NCI-H446 (cell line): ENCODE data around the gene COPS3.

Experiments
- DNase-seq, 2 experiments: peaks; one replicate each; lab custom pipeline; 2025; lab: John Stamatoyannopoulos, UW

The COPS3 gene

DNA sequence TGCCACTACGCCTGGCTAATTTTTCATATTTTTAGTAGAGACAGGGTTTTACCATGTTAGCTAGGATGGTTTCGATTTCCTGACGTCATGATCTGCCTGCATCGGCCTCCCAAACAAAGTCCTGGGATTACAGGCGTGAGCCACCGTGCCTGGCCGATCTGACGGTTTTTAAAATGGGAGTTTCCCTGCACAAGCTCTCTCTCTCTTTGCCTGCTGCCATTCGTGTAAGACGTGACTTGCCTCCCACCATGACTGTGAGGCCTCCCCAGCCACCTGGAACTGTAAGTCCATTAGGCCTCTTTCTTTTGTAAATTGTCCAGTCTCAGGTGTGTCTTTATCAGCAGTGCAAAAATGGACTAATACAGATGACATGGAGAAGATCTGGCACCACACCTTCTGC is 39.4 kb downstream of the COPS3 start:
- no peak for DNase-seq

DNA sequence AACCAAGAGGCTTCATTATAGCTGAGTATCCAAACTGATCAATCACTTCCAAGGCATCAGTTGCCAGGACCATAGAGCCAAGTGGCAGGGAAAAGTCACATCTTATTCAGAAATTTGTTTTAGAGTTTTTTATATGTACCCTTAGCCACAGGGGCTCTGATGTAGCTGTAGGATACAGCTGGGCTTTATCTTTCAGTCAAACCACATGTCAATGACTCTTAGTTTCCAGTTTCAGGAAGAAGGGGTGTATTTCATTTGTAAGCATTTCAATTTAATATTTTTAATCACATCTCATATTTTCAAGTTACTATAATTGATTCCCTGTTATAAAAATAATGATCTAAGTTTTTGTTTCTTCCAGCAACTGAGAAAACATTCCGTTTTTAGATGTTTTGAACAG is 41.2 kb downstream of the COPS3 start:
- DNase-seq: no peak

DNA sequence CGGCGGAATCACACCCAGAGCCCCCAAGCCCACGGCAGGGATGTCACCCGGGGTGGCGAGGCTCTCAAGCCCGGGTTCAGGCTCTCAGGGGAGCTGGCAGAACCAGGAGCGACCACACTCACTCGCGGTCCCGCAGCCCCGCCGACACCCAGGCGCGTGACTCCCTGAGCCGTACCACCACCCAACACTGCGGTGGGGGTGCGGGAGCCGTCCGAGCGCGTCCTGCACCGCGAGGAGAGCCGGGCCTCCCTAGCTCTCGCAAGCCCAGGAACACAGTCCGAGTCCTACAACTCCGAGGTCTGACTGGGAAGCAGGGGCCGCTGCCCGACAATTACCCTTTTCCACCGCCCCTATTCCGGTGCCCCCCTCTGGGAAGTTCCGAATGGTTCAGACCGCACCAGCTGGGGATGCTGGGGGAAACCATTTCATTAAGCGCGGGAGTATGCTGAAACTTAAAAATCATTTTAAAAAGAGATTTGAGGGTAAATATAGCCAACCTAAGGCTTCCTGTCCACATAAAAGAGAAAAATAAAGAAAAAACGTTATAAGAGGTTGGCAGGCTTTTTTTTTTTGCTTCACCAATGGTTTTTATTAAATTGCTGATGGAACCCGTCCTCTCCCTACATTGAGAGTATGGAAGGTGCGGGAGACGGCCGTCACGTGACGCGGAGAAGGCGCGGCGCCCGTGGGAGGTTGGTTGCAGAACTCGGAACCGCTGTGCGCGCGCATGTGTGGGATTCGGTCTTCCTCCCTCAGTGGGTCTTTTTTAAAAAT is 43.8 kb downstream of the COPS3 start, which contains the start of gene FLCN:
Gene FLCN, minus strand, starts transcription at position 143 of the 774 bp plus-strand sequence. CDS start 9,031 bp downstream, outside the sequence.
- peak; percentile 83 to 88 for DNase-seq

DNA sequence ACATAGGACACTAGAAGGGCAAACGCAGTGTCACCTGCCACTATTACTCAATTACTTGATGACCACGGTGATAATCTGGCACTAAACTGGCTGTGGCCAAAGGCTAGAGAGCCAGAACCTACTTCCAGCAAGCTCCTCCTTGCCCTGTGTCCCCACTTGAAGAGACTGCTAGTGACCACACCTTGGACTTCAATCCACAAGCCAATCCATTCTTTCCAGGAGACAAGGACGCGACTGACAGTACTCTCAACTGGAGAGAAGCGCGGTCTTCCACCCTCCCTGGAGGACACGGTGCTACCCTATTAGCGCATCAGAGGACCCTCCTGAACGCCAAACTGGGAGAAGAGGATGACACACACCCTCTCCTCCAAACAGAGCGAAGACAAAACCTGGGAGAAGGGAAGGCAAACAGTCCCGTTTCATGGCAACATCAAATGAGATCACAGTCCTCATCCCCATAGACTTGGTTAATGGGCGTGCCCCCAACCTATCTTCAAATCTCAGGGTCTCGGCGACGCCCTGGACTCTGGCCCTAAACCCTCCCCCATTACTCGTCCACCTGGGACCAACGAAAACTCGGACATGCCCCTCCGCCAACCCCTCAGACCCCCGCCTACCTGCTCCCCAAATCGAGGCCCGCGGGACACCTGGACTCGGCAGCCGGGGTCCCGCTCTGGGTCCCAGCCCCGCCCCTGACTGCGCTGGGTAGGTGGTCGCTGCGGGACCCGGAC is 44.6 kb downstream of the COPS3 start:
- no peak for DNase-seq

DNA sequence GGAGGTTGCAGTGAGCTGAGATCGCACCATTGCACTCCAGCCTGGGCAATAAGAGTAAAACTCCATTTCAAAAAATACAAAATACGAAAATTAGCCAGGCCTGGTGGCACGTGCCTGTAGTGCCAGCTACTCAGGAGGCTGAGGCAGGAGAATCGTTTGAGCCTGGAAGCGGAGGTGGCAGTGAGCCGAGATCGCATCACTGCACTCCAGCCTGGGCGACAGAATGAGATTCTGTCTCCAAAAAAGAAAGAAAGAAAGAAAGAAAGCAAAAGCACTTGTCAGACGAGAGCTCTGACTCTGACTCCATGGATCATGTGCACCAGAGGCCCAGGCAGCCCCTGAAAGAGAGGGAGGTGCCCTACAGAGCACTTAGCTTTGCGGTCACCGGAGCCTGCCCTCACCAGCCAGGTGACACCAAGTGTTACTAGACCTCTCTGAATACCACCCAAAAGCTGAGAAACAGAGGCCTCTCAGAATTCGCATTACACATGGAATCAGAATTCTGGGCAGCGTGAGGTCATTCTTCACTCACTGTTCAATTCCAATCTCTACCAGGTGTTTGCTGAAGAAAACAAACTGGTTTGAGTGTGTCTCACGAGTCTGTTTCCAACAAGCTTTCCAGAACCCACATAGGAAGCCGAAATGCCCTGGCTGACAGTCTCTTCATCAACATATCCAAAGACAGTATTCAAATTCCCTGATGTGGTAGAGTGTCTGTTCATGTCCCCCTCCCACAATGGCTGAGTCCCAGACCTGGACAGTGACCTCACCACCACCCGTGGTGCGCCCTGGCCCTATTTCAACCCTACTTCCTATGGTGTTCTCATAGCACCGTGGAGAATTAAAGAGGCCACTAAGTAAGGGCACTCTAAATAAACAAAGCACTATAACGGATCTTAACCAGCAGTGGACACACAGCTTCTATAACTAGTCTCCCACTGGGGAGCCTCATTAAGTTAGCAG is 45.6 kb downstream of the COPS3 start:
- DNase-seq: no peak

DNA sequence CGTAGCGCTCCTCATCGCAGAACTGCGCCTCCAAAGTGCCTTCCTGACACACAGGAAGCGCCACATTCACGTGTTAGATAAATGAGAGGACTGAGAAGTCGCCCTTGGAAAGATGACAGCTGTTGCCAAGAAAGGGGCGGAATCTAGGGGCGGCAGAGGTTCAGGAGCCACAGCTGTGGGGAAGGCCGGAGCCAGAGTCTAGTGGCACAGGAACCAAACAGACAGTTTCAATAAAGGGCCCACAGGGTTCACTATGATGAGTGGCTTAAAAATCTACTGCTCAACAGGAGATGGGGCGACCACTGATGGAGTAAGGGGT is 48.8 kb downstream of the COPS3 start:
- no peak for DNase-seq

DNA sequence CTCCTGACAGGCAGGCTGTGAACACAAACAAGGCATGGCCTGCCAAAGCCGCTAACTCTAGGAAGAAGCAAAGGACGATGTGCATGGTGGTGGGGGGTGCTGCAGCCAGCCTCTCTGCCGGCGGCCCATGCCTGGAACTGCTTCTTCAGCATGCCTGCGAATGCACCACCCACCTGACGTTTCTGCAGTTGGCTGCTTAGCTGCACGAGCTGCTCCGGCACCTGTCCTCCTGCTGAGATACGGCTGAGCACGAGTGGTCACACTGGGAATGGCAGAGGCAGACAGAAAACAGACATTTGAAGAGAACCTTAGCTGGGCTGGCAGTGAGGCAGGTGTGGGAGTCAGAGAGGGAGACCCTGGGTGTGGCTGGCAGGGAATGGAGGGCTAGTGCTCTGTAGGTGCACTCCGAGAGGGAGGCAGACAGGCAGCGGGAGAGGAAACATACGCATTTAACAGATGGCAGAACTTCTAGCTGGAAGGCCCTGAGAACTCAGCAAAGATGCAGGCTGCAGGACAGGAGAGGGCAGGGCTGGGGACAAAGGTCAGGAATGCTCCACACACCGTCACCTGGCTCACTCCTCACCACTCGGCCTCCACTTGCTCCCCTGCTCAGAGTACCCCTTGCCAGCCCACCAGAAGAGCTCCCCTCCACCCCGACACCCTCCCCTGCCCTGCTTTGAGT is 49.3 kb downstream of the COPS3 start:
- DNase-seq: no peak

DNA sequence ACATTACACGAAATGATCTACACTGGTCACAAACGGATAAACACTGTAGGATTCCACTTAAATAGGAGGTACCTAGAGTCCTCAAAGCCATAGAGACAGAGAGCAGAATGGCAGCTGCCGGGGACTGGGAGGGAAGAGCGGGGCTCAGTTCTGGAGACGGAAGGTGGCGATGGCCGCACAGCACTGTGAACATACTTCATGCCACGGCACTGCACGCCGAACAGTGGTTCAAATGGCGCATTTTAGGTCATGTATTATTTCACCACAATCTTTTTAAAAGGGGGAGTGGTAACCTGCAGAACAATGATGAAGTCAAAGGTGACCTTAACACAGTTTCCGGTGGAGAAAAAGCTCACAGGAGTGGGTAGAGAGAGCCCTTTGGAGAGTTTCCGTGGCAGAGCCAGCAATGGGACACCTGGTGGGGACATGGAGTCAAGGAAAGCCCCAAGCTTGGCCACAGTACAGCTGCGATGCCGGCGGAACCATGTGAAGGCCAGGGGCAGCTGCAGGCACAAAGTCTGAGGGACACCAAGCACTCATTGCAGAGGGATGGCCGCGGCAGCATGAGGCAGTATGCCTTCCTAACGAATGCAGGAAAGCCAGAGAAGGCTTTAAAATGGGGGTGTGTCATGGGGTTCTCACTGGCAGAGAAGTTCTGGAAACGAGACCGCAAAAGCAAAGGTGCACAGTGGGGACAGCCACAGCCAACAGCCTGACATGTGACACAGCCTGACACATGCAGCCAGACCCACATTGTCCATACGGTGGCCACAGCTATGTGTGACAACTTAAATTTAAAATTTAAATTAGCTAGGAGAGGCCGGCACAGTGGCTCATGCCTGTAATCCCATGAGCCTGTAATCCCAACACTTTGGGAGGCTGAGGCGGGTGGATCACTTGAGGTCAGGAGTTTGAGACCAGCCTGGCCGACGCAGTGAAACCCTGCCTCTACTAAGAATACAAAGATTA is 51.3 kb downstream of the COPS3 start:
- DNase-seq: no peak

DNA sequence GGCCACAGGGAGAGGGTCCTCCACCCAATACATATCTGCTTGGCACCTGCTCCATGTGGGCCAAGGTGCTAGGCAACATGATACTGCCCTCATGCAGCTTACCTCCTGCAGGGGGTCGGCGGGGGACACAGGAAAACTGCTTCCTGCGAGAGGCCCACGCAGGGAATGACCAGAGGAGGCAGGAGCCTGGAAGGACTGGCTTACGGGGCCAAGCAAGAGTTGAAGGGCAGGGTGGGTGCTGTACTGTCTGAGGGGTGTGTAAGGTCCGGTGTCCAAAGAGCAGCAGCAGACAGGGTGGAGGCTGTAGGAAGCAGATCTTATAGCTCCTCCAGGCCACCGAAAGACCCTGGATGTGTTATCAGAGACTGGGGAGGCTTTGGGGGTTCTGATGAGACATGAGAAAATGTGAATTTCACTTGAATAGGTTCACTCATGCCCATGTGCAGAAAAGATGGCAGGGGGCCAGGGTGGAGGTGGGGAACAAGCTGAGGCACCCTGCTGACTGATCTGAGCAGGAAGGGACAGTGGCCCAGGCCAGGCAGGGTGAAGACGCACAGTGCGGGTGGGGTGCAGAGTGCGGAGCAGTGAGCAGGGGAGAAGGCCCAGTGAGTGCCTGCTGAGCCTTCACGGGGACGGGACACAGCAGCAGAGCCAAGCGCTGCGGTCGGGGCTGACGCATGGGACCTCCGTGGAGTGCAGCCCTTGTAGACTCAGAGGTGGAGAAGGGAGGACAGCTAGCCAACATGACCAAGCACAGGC is 52.3 kb downstream of the COPS3 start:
- no peak for DNase-seq

DNA sequence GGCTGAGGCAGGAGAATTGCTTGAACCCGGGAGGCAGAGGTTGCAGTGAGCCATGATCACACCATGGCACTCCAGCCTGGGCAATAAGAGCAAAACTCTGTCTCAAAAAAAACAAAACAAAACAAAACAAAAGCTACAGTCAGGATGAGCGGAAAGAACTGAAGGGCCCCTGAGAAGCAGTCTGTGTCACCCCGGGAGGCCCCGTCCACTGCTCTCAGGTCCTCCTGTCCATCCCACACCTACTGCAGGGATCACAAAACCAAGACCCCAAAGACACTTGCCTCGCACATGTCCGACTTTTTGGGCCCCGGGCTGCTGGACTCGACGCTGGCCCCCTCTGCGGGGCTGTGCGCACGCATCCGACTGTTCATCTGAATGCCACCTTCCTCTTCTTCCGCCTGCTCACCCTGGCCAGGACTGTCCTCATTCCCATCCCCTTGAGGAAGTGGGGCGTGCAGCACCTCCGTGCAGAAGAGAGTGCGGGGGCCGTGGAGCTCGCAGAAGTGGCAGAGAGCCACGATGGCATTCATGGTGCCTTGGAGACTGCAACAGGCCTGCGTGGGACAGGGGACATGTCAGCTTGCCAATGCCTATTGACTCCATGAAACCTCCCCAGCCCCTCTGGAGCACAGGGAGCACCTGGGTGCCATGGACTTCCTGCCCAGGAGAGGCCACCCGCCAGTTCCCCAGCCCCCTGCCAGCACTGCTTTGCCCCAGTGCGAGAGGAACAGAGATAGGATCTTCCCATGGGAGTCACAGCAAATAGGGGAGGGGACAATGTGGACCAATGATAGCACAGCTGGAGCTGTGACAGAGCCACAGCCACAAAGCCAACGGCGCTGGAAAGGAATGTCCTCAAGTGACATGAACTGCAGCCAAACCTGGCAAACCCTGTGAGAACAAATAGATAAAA is 53.2 kb downstream of the COPS3 start:
- no peak for DNase-seq

DNA sequence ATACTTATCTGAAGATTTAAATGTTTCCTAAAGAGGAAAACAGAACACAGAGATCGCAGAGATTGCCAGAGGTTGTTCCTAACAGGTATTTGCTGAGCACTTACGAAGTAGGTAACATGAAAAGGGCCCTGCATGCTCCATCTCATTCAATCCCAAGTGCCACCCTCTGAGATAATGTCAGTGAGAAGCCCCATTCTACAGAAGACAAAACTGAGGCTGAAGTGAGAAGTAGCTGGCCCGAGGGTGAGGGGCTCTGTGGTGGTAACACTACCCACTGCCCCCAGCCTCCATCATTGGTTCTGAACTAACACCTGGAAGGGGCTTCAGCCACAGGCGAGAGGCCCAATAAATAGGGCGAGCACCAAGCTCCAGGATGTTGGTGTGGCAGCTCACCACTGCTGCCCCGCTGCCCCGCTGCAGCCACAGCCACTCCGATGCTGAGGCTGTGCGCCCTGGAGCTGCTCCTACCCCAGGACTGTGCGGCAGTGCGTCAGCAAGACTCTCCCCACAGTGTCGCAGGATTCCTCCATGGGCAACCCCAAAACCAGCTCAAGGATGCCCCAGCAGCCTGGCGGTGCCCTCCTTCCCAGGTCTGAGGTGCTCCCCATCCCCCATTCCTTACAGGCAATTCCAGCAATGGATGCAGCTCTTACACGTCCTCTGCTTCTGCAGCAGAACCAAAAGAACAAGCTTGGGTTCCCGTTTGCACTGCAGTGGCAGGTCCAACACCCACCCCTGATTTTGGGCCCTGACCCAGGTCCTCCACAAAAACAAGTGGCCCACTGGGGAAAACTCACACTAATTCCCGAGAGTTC is 54.4 kb downstream of the COPS3 start:
- DNase-seq: no peak

DNA sequence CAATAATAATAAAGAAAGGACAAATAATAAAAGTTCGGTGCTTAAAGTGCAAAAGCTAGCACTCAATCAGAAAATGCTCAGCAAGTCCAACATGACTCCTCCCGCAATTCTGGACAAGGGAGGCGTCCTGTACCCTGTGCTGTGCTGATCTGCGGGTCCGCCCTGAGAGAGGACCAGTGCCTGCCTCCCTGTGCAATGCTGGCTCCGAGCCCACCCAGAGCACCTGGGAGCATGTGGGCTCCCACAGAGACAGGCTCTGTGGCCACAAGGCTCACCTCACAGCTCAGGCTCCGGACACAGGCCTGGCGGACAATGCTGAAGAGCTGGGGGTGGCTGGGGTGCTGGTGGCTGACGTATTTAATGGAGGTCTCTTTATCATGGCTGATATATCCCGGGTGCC is 55.1 kb downstream of the COPS3 start:
- DNase-seq: no peak

DNA sequence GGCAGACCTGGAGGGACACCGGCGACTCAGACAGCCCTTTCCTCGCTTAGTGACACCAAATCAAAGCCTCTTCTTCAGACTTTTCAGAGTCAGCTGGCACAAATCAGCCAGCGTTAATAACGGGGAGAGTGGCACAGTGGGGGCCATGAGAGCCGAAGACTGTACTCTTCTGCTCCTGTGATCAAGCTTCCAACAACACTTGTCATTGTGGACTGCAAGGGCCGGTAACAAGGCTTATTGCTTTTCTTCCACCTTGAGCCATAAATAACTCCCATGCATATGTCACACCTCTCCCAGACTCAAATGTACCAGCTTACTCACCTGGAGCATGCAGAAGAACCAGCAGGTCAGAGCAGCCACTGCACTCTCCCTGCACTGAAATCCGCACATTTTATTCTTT is 56.9 kb downstream of the COPS3 start:
- no peak for DNase-seq

DNA sequence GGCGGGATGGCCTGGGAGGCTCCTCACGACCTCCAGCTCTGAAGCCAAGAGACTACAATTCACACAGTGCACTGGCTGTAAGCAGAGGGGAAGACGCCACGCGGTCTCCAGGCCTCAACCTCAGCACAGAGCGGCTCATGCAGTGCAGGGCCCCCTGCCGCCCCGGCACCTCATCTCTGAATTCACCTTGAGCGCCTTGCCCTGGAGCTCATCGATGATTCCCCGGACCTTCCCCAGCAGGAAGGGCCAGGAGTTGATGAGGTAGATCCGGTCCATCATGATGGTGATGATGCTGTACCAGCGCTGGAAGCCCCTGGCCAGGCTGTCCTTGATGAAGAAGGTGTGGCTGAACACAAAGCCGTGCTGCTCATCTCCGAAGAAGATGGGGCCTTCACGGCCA is 57.3 kb downstream of the COPS3 start:
- DNase-seq: no peak

DNA sequence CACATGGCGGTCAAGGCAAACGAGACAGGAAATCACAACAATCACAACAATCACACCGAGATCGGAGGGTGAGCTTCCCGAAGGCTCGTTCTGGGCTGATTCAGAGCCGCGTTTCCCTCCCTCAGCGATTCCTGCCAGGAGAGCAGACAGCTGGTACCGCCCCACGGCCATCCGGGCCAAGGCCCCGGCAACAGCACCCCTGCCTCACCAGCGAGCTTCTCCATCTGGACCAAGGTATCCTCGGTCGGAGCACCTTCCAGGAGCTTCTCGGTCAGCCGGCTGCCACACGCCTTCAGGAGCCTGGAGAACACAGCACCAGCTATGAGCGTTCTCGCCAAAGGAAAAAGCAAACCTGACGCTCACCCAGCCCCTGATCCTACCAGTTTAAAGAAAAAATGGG is 59.7 kb downstream of the COPS3 start:
- DNase-seq: no peak

DNA sequence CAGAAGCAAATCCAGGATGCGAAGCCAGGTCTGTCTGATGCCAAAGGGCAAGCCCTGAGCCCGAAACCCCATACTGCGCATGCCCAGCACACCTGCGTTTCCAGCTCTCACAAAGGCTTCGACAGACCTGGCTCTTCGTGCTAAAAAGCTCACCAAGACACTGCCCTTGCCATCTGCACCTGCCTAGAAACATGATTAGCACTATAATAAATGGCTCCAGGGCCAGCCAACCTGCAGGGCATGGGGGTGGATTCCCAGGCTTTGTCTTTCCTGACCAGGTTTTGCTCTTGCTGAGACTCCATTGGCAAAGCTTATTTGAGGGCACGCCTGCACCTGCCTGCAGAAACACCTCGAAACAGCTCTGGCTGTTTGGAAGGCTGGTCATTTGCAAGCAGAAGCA is 60.5 kb downstream of the COPS3 start:
- no peak for DNase-seq

DNA sequence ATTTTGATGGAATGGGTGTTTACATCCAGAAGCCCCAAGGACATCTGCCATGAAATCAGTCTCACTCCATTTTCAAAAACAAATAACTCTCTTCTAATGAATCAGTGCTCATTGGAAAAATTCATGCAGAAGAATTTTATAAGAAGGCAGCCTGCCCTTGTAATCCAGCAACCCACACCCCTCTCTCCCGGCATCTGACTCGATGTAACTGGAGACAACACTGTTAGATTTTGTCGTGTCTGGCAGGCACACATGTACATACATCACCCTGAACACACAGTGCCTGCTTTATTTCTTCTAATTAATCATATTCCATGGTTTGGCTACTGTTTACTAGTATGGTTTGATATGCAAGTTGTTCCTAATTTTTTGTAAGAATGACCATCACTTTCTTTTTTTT is 63.1 kb downstream of the COPS3 start:
- no peak for DNase-seq

DNA sequence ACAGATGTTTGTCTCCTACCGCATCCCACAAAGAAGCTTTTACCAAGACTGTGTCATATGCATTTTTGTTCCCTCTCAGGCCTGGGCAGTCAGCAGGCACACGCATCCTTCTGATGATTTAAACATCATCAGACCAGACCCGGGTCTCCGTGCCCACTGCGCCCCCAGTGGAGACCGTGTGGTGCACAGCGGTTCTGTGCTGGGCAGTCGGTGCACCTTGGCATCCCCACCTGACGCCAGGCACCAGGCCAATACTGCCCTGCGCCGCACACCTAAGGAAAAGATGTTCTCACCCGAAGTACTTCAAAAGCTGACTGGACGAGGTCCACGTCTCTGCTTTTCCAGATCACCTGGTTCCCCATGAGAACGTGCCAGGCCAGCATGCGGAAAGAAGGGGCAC is 64.3 kb downstream of the COPS3 start:
- DNase-seq: no peak
